HEK293T (cell line): ENCODE measurements around the gene SMOC2.

Experiments
- CTCF ChIA-PET: fragments of 350-600 bp; formaldehyde crosslinking; extraction: SDS; loops from one replicate; lab custom pipeline; 2021; ENCODE audit warnings: antibody characterized with exemption, inconsistent platforms; lab: Yijun Ruan, JAX
- POLR2A ChIA-PET: fragments of 350-600 bp; formaldehyde crosslinking; extraction: SDS; loops from one replicate; lab custom pipeline; 2020; ENCODE audit warnings: antibody characterized with exemption, inconsistent platforms; lab: Yijun Ruan, JAX
- DNase-seq: peaks from one replicate; pipeline ENCODE4 v3.0.0; 2012; ENCODE audit warnings: mixed read lengths; ENCODE audit errors: extremely low spot score
- ARNT ChIP-seq: fragments of 450-650 bp; IDR thresholded peaks from 2 replicates; pipeline ENCODE4 v1.6.1; 2017; ENCODE audit warnings: mild to moderate bottlenecking
- BHLHE40 ChIP-seq: fragments of 450-650 bp; IDR thresholded peaks from 2 replicates; pipeline ENCODE4 v1.6.1; 2016; ENCODE audit warnings: mild to moderate bottlenecking, moderate library complexity, borderline replicate concordance
- CTBP1 ChIP-seq: fragments of 450-650 bp; IDR thresholded peaks from 2 replicates; pipeline ENCODE4 v1.6.1; 2016; ENCODE audit warnings: borderline replicate concordance
- ELF4 ChIP-seq: fragments of 450-650 bp; IDR thresholded peaks from 2 replicates; pipeline ENCODE4 v1.6.1; 2017; ENCODE audit warnings: antibody characterized with exemption
- FOXA1 ChIP-seq: fragments of 450-650 bp; IDR thresholded peaks from 2 replicates; pipeline ENCODE4 v1.6.1; 2016; ENCODE audit warnings: mild to moderate bottlenecking
- FOXK2 ChIP-seq: fragments of 450-650 bp; IDR thresholded peaks from 2 replicates; pipeline ENCODE4 v1.6.1; 2016; ENCODE audit warnings: mild to moderate bottlenecking
- FOXM1 ChIP-seq: fragments of 450-650 bp; IDR thresholded peaks from 2 replicates; pipeline ENCODE4 v1.6.1; 2017; ENCODE audit warnings: mild to moderate bottlenecking, borderline replicate concordance
- HDGF ChIP-seq: fragments of 450-650 bp; IDR thresholded peaks from 2 replicates; pipeline ENCODE4 v1.6.1; 2017; ENCODE audit warnings: antibody characterized with exemption, borderline replicate concordance
- L3MBTL2 ChIP-seq: fragments of 450-650 bp; conservative IDR thresholded peaks from 2 replicates; pipeline ENCODE4 v1.6.1; 2016; ENCODE audit warnings: mild to moderate bottlenecking
- LEF1 ChIP-seq: fragments of 450-650 bp; IDR thresholded peaks from 2 replicates; pipeline ENCODE4 v1.6.1; 2017; ENCODE audit warnings: mild to moderate bottlenecking, borderline replicate concordance
- NFRKB ChIP-seq: fragments of 450-650 bp; IDR thresholded peaks from 2 replicates; pipeline ENCODE4 v1.6.1; 2016; ENCODE audit warnings: mild to moderate bottlenecking, moderate library complexity
- PKNOX1 ChIP-seq: fragments of 450-650 bp; IDR thresholded peaks from 2 replicates; pipeline ENCODE4 v1.6.1; 2016
- SP1 ChIP-seq: fragments of 450-650 bp; IDR thresholded peaks from 2 replicates; pipeline ENCODE4 v1.6.1; 2017
- SUZ12 ChIP-seq: fragments of 450-650 bp; IDR thresholded peaks from 2 replicates; pipeline ENCODE4 v1.6.1; 2016; ENCODE audit warnings: mild to moderate bottlenecking
- TARDBP ChIP-seq: fragments of 450-650 bp; IDR thresholded peaks from 2 replicates; pipeline ENCODE4 v1.6.1; 2016
- ZNF384 ChIP-seq: fragments of 450-650 bp; IDR thresholded peaks from 2 replicates; pipeline ENCODE4 v1.6.1; 2016

The SMOC2 gene

GRCh38 chr6:168615837-168616236, 174.9 kb downstream of the SMOC2 start:
- TF ChIP-seq PKNOX1 (no peak), LEF1 (no peak), BHLHE40 (no peak), ARNT (no peak), SP1 (no peak), ZNF384 (no peak), NFRKB (no peak), FOXK2 (no peak), TARDBP (no peak), CTBP1 (no peak), FOXM1 (no peak), FOXA1 (no peak), L3MBTL2 (no peak), SUZ12 (no peak), HDGF (no peak), ELF4 (no peak)
- CTCF ChIA-PET: interaction anchor here (0.7 kb wide), 1 partner anchor 967 kb away, joined by 4 read pairs; no protein-coding TSS in a partner anchor
- POLR2A ChIA-PET: no interaction called here
- DNase-seq: no peak

DNA sequence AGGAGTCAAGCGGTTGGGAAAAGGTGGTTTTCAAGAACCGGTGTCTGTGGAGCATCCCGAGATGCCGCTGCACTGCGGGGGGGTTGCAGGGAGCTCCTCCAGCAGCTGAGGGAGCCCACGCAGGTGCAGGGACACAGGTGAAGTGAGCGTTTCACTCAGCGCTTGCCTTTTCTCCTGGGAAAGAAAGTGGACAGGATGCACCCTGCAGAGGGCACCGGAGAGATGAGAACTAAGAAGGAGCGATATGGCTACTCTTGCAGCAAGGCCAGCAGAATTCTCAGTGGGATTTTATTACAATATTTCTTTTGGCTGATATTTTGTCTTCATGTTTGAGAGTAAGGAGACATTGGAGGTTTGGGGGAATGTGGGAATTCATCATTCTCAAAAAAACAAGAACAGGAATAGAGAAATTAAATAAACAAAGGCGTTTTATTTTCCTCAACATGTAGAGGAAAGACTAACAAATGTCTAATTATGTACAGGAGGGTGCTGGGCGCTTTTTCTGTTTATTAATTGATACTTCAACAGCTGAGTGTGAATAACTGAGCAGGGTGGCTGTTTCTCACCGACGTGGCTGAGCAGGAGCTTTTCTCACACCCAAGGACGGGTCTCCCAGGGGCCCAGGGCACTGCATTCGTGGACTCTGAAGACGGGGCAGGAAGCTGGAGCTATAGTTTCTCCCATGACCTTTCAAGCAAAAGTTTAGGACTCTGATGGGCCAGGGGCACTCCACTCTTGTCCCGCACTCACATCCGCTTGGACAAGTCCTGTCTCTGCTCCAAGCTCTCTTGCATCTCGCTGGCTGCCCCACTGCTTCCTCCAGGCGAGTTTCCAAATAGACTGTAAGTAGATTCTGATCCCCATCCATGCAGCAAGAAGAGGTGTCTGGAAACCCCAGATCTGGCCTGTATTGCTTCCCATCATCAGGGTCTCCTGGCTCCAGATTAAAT, 176.1 kb downstream of the SMOC2 start:
- CTCF ChIA-PET: no interaction called here
- DNase-seq: no peak

DNA sequence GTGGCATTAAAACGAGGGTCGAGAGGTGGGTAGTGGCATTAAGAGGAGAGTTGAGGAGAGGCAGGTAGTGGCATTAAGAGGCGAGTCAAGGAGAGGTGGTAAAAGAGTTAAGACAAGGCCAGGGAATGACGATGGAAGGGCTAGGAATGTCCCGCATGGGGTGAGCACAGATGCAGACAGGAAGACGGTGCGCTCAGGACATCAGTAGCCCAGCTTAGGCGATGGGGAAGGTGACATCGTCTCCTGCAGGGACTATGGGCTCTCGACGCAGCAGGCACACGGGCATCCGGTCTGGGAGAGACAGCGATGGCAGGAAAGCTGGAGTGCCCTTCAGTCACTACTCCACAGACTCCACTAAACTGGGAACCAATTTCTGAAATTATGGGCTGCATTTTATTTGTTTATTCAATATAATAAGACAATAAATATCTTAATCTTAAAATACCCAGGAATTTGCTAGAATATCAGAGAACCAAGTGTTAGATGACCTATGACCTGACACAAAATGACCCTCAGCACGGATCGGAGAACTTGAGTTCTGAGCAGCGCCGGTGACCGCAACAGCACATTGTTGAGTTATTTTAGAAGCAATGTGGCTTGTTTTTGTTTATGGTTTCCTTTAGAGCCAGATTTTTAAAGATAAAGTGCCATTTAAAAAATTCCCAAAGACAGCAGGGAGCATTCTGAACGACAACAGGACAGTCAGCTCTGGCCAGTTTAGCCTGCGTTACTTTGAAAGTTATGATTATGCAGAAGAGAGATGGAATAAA, 177.7 kb downstream of the SMOC2 start:
- TF ChIP-seq ZNF384 (no peak), L3MBTL2 (no peak), LEF1 (no peak), HDGF (no peak), BHLHE40 (no peak), TARDBP (no peak), ELF4 (no peak), FOXM1 (no peak), CTBP1 (no peak), PKNOX1 (no peak), FOXA1 (no peak), FOXK2 (no peak), NFRKB (no peak), SUZ12 (no peak), SP1 (no peak), ARNT (no peak)
- POLR2A ChIA-PET: no interaction called here
- CTCF ChIA-PET: no interaction called here
- DNase-seq: no peak

More for the DNA sequence above, 176.1 kb downstream of the SMOC2 start:
- POLR2A ChIA-PET: no interaction called here
- TF ChIP-seq NFRKB (no peak), SUZ12 (no peak), ARNT (no peak), ELF4 (no peak), BHLHE40 (no peak), HDGF (no peak)

- TF ChIP-seq LEF1 (no peak), PKNOX1 (no peak), L3MBTL2 (no peak), CTBP1 (no peak), NFRKB (no peak), FOXA1 (no peak)
- no peak for DNase-seq
- ChIA-PET POLR2A (no interaction called here), CTCF (no interaction called here)
Measured at GRCh38 chr6:168619560-168620314, 178.8 kb downstream of the SMOC2 start.

DNA sequence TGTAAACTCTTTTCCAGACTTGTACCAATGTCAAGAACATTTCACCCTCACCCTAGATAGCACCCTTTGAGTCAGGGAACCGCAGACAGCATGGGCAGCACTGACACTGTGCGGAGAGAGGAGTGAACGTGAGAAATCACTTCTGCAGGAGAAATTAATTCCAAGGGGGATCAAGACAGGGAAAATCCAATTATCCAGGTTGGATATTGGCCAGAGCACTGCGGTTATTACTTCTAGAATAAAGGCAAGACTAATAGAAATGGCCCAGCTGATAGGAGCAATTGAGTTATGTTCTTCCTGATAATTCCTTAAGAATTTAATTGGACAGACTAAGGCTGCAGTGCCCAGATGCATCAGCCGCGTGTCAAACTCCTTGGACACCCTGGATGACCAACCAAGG, 179.6 kb downstream of the SMOC2 start:
- POLR2A ChIA-PET: no interaction called here
- DNase-seq: no peak
- no peak for TF ChIP-seq TARDBP
- TF ChIP-seq LEF1: no peak
- no peak for TF ChIP-seq NFRKB
- no peak for TF ChIP-seq ARNT
- TF ChIP-seq SUZ12: no peak
- TF ChIP-seq CTBP1: no peak
- TF ChIP-seq ELF4: no peak
- TF ChIP-seq FOXA1: no peak
- no peak for TF ChIP-seq SP1
- TF ChIP-seq PKNOX1: no peak
- TF ChIP-seq FOXK2: no peak
- CTCF ChIA-PET: no interaction called here
